Right lobe of liver (tissue), 6 donors: ENCODE results near the gene LCE3C. TPM values are rescaled to one million over a fixed set of nuclear protein-coding genes. Genes with fewer than 3 reads are reported as not detected.

Source experiments
- ATAC-seq, 4 donors: fragments of 200-7000 bp; cut with Tn5 transposase; one replicate each; pipeline ENCODE4 v1.9.1; 2020; ENCODE audit warnings: mild to moderate bottlenecking in 4 of 4, moderate library complexity in 4 of 4
- DNase-seq, 3 donors: peaks; one replicate each; pipeline ENCODE4 v3.0.0-alpha.2; 2020
- H3K27ac ChIP-seq, 3 donors: fragments of 200-600 bp; one replicate each; pipeline ENCODE4 v1.8.0; 2022
- H3K27me3 ChIP-seq, 2 donors: fragments of 200-600 bp; one replicate each; pipeline ENCODE4 v1.8.0; 2022
- H3K36me3 ChIP-seq, 4 donors: fragments of 200-600 bp; sonication (generic) in 1 of 4; one replicate each; pipeline versions ENCODE4 v1.5.1 to v1.8.0; 2017 to 2022; ENCODE audit warnings: control low read depth in 1 of 4
- H3K4me1 ChIP-seq, 4 donors: fragments of 200-600 bp; sonication (generic) in 1 of 4; one replicate each; pipeline versions ENCODE4 v1.5.1 to v1.8.0; 2017 to 2022; ENCODE audit warnings: control low read depth in 1 of 4
- H3K4me3 ChIP-seq, 3 donors: fragments of 200-600 bp; one replicate each; pipeline ENCODE4 v1.8.0; 2022
- H3K9me3 ChIP-seq, 4 donors: fragments of 200-600 bp; sonication (generic) in 1 of 4; one replicate each; pipeline versions ENCODE4 v1.5.1 to v1.8.0; 2017 to 2022; ENCODE audit warnings: control low read depth in 1 of 4
- CTCF ChIP-seq, 4 donors: fragments of 200-600 bp in 3 of 4; fragments of 450-650 bp in 1 of 4; IDR thresholded peaks; one replicate each; pipeline versions ENCODE4 v1.5.1 to v1.8.0; 2016 to 2022; ENCODE audit warnings: antibody characterized with exemption in 4 of 4, mild to moderate bottlenecking in 2 of 4
- POLR2A ChIP-seq: fragments of 450-650 bp; IDR thresholded peaks from one replicate; pipeline ENCODE4 v1.6.1; 2017; ENCODE audit warnings: antibody characterized with exemption, mild to moderate bottlenecking
- WGBS: methylation state at CpG from one replicate; pipeline ENCODE4 v1.1.6; 2018; ENCODE audit warnings: low coverage, low lambda C conversion rate; ENCODE audit not compliant: insufficient coverage; ENCODE audit errors: missing lambda C conversion rate; 5-methylcytosine and 5-hydroxymethylcytosine counted together
- intact Hi-C, 2 donors: fragments of 100-400 bp; cut with DNase I; formaldehyde crosslinking; loops; one replicate each; pipeline versions ENCODE4 v1.11.2 to v1.14.1; 2022
- total RNA-seq, 6 experiments: library from RNA; depleted of rRNA in 2 of 6; stranded (reverse); fragments of >200 nt in 2 of 6; fragmentation: NEBNext Ultra II Directional in 3 of 6; extraction: Animal tissue kit (Norgen Biotek cat#: 25700) in 3 of 6; gene quantifications; one replicate each; pipeline versions ENCODE4 v1.1.0 to v1.2.4, GENCODE V29; 2016 to 2023
- donor health status: DM: no; HTN: yes; CAD: no.
- donor health status: DM: no; HTN: no; CAD: no.
- donor health status: DM: no; HTN: no; CAD: no.
- donor health status: DM: no; HTN: yes; CAD: no.
- donor health status: DM: no; HTN: yes; CAD: no.

Gene LCE3C
- total RNA-seq, 6 experiments from 2014 or later, result not detected

DNA sequence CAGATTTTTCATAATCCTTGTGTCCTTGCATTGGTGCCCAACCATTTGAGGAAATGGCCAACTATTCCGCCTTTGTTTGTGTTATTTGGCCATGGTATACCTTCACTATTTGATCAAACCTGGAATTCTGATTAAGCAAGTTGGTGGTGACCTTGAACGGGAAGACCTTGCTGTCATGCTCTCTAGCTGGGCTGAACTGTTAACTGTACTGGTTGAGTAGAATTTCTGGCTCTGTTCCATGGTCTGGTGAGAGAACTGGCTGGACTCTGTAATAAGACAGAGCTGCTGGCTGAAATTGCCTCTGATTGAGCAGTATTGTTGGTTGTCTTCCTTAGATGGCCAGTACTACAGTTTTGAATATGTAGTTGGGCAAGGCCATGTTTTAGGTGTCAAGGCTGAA, 3.0 kb upstream of the LCE3C start:
- WGBS, result 26% methylated on average over 2 of the region's 2 CpGs
- H3K4me1 ChIP-seq, result peaks cover 0 to 6% (median 0%) of the 10 kb centered on the region in 4 donors

DNA sequence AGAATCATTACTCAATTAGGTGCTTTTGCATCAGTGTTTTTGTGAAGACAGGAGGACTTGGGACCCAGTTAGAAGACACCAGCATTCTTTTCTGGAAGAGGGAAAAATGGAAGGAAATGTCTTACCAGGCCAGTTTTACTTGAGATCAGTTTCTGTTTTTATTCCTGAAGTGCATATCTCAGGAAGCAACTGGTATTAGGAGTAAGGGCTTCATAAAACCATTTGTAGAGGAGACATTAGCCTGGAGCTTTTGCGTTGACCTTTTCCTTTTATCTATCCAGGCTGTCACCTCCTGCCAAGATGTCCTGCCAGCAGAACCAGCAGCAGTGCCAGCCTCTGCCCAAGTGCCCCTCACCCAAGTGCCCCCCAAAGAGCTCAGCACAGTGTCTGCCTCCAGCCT, 13.5 kb downstream of the LCE3C start, which contains the start of gene LCE3B:
Gene LCE3B (plus strand): TSS at position 301 of the 400 bp plus-strand sequence. CDS start 0 bp downstream, at position 301.
- no peaks in the 10 kb centered on the region for H3K27me3 ChIP-seq
- H3K36me3 ChIP-seq, result no peaks in the 10 kb centered on the region
- DNase-seq (no peak), ATAC-seq (no peak)
- no CpG with 5 or more reads among the region's 1 CpG for WGBS
- TF ChIP-seq POLR2A, result no peak
- no peak for TF ChIP-seq CTCF (IDR thresholded peaks at IDR 0.05)
- no peak within 1 kb of the TSS for H3K4me3 ChIP-seq
- H3K27ac ChIP-seq, result no peak within 1 kb of the TSS
- H3K4me1 ChIP-seq, result no peaks in the 10 kb centered on the region
- intact Hi-C loops, result no loop called here
- H3K9me3 ChIP-seq, result no peaks in the 10 kb centered on the region

More for the DNA sequence above, 3.0 kb upstream of the LCE3C start:
- Histone ChIP-seq H3K36me3 (no peaks in the 10 kb centered on the region), H3K27me3 (no peaks in the 10 kb centered on the region), H3K9me3 (peaks cover 0 to 7% (median 0%) of the 10 kb centered on the region in 4 donors), H3K4me3 (no peak overlapping the region), H3K27ac (no peak overlapping the region)
- intact Hi-C loops, result no loop called here
- ATAC-seq (peak in 1 of 4 donors; percentile 96), DNase-seq (no peak)
- no peak for TF ChIP-seq POLR2A
- no peak for TF ChIP-seq CTCF (IDR thresholded peaks at IDR 0.05)

GRCh38 chr1:152621993-152622392, 22.0 kb downstream of the LCE3C start:
- Histone ChIP-seq H3K36me3 (no peaks in the 10 kb centered on the region), H3K4me3 (no peak overlapping the region), H3K9me3 (no peaks in the 10 kb centered on the region), H3K27ac (no peak overlapping the region), H3K4me1 (no peaks in the 10 kb centered on the region), H3K27me3 (no peaks in the 10 kb centered on the region)
- intact Hi-C loops, result no loop called here
- WGBS, result 93% methylated on average over 3 of the region's 3 CpGs
- no peak for ATAC-seq
- TF ChIP-seq POLR2A, result no peak
- no peak for TF ChIP-seq CTCF (IDR thresholded peaks at IDR 0.05)
- no peak for DNase-seq

GRCh38 chr1:152622803-152623202, 22.8 kb downstream of the LCE3C start, which contains the start of gene LCE3A:
TSS of gene LCE3A (minus strand) at chr1:152623103. CDS start at chr1:152623103, 0 bp downstream.
- H3K36me3 ChIP-seq, result no peaks in the 10 kb centered on the region
- H3K27ac ChIP-seq, result no peak within 1 kb of the TSS
- H3K27me3 ChIP-seq, result no peaks in the 10 kb centered on the region
- intact Hi-C loops, result no loop called here
- 31% methylated on average over 2 of the region's 10 CpGs for WGBS
- no peaks in the 10 kb centered on the region for H3K9me3 ChIP-seq
- no peak within 1 kb of the TSS for H3K4me3 ChIP-seq
- TF ChIP-seq POLR2A, result no peak
- no peak for TF ChIP-seq CTCF (IDR thresholded peaks at IDR 0.05)
- DNase-seq, result peak in 2 of 3 donors; percentile 53 to 65
- ATAC-seq, result peak in 2 of 4 donors; percentile 10 to 75
- H3K4me1 ChIP-seq, result no peaks in the 10 kb centered on the region
